HT1080 (cell line): ENCODE results near the gene PIK3AP1. TPM values are rescaled to one million over a fixed set of nuclear protein-coding genes. Genes with fewer than 3 reads are reported as not detected.

Source experiments
- DNase-seq: peaks from one replicate; pipeline ENCODE4 v3.0.0-alpha.2; 2015; ENCODE audit warnings: low read depth
- total RNA-seq: library from RNA; depleted of rRNA; stranded (reverse); fragments of >200 nt; shearing (Covaris generic); gene quantifications from 2 replicates; pipeline ENCODE4 v1.2.3, GENCODE V29; 2014

Gene PIK3AP1
- total RNA-seq, 1 experiment from 2014 or later = 3.0 TPM

GRCh38 chr10:96673318-96674099 lies 46.8 kb downstream of the PIK3AP1 start:
- peak; percentile 17 for DNase-seq

DNA sequence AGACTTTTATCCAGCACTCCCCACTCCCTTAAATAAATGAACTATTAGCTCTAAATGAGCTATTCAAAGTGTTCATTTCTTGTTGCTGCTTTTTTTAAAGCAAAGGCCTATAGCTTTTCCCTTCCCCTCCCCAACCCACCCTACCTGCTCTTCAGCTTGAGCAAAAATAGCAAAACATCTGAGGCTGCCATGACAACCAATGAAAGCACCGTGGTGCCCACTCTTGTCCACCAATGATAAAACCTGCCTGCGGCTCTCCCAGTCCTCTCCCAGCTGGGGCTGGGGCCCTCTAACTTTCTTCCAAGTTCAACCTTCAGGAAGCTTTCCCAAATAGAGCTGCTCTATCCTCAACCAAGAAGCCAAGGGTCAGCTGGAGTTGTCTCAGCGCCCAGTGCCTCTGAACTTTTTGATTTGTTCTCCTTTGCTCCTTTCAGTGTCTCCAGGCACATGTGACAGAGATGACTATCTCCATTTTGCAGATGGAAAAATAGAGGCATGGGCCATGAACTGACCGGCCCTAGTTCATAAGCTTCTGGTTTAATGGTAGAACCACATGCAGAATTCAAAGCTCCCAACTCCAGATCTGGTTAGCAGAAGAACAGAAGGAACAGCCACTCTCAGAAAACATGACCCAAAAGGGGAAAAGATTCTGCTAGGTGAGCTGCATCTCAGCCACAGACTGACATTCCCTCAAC lies 47.7 kb downstream of the PIK3AP1 start:
- DNase-seq = no peak

- DNase-seq = no peak
Measured at GRCh38 chr10:96671211-96671890, 49.0 kb downstream of the PIK3AP1 start.

DNA sequence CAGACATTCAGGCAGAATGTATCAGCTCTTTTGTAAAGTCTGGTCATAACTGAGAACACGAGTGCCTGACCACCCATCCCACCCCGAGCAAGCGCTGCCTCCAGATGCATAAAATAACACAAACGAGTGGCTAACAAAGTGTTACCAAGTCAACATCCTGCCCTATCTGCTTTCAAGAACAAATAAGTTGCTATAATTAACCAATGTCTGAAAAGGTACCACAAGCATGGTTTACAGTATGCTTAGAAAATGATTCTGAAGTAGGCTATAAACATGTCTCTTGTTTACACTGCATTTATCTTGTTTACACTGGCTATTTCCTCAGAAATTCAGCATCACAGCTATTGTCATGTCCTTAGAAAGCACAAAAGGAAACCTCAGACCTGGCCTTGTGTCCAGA lies 49.5 kb downstream of the PIK3AP1 start:
- no peak for DNase-seq

GRCh38 chr10:96667401-96667800 lies 52.9 kb downstream of the PIK3AP1 start:
- DNase-seq = no peak

DNA sequence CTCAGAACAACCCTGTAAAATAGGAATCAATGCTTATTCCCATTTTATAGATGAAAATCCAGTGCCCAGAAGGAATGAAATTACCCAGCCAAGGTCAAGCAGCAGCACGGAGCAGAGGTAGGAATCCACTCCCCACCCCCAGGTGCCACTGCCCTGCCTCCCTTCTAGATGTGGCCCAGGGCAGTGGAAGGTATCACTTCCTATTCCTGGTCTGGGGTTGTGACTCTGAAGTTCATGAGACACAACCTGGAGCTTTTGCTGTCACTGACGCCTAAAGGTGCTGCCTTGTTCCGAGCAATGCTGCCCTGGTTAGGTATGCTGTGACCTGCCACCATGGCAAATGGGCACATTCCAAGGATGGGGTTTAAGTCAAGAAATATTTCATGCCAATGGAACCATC lies 53.6 kb downstream of the PIK3AP1 start:
- no peak for DNase-seq

DNA sequence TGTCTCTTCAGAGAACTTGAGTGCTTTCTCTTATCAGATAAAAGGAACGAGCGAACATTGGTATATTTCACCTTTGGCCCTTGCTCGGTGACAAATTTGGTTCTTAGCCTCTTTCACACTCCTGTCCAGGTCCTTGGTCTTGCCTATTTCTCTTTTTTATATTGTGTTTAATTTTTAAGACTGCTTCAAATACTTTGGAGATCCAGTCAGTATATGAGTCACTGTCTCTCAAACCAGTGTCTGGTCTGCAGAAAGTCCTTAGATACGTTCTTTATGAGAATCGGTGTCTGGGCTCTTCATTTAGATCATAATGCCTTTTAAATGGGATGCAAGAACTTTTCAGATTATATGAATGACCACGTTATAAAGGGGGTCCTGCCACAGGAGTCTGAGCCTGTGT lies 55.0 kb downstream of the PIK3AP1 start:
- peak; percentile 53 for DNase-seq

DNA sequence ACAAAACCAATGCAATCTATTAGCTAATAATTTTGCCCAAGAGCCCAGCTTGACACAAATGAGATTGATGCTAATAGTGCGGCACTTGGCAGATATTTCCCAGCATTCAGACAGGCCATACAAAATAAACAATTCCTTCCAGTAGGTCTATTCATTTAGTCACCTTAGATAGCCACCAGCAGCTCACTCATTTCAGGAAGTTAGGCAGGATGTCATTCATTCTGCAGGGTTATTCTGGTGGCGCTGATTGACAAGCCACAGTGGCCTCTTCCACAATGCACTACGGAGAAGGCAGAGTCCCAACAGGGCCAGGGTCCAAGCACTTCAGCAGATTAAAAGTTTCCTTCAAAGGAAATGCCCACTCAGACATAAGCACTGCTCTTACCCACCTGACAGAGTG lies 55.8 kb downstream of the PIK3AP1 start:
- no peak for DNase-seq

DNA sequence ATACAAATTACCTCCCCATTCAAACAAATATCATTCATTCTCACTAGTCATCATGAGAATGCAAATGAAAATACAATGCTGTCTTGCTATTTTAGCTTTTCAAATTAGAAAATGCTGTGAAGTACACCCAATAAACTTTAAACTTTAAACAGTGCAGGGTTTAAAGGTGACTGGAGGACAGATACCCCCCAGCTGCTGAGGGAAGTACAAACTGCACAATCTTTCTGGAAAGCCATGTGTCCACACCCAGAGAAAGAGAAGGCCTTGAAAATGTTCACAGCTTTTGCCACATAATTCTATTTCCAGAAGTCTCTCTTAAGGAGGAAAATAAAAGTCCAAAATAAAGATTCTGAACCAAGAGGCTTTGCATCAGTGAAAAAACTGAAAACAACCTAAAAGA lies 56.5 kb downstream of the PIK3AP1 start:
- DNase-seq = no peak

DNA sequence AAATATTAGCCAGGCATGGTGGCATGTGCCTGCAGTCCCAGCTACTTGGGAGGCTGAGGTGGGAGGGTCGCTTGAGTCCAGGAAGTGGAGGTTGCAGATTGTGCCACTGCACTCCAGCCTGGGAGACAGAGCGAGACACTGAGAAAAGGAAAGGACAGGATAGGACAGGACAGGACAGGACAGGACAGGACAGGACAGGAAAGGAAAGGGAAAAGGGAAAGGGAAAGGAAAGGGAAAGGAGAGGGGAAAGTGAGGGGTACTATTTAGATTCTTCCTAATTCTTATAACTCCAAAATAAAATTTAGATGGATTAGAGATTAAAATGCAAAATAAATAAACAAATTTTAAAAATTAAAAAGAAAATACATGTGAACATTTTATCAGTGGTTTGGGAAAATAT lies 58.7 kb downstream of the PIK3AP1 start:
- no peak for DNase-seq

DNA sequence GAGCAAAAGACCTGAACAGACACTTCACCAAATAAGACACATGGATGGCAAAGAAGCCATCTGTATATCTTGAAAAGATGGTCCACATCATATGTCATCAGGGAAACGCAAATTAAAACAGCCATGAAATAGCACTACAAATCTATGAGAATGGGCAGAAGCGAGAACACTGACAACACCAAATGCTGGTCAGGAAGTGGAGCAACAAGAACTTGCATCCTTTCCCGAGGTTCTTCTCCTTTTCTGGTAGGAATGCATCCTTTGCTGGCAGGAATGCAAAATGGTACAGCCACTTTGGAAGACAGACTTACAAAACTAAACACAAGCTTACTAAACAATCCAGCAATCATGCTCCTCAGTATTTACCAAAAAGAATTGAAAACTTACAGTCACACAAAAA lies 60.0 kb downstream of the PIK3AP1 start:
- DNase-seq = no peak

GRCh38 chr10:96658844-96659243 lies 61.5 kb downstream of the PIK3AP1 start:
- DNase-seq = no peak

GRCh38 chr10:96657385-96657784 lies 62.9 kb downstream of the PIK3AP1 start:
- no peak for DNase-seq

GRCh38 chr10:96656839-96657238 lies 63.5 kb downstream of the PIK3AP1 start:
- DNase-seq = no peak

DNA sequence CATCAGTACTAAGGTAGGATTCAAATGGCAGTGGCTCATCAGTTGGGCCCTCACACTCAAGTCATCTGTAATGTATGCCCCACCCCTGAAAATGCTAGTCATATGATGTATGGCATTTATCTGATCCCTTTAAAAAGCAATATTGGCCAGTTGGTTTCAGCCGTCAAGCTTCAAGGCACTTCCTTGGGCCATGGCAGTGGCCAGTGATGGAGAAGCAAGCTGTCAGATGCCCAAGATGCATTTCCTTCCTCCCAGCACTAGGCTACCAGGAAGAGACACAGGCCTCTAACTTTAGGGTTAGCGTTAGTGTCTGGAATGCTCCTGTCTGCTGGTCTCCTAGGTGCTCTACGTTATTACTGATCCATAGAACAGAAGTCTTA lies 64.1 kb downstream of the PIK3AP1 start:
- no peak for DNase-seq

GRCh38 chr10:96655461-96656197 lies 64.7 kb downstream of the PIK3AP1 start:
- DNase-seq = no peak

DNA sequence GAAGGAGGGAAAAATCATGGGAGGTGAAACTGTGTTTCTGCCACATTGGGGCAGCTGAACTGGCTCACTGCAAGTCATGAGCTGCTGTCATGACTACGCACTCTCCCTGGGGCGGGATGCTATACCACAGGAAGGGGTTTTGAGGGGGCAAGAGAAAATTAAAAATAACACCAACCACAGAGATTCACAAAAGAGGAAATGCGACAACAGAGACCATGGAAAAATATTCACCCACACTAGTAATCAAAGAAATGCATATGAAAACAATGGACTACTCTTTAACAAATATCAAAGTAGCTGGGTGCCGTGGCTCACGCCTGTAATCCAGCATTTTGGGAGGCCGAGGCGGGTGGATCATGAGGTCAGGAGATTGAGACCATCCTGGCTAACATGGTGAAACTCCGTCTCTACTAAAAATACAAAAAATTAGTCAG lies 68.3 kb downstream of the PIK3AP1 start:
- no peak for DNase-seq

- no peak for DNase-seq
Measured at GRCh38 chr10:96650958-96651357, 69.4 kb downstream of the PIK3AP1 start.

GRCh38 chr10:96648297-96648696 lies 72.0 kb downstream of the PIK3AP1 start:
- no peak for DNase-seq

GRCh38 chr10:96647466-96647865 lies 72.8 kb downstream of the PIK3AP1 start:
- no peak for DNase-seq

DNA sequence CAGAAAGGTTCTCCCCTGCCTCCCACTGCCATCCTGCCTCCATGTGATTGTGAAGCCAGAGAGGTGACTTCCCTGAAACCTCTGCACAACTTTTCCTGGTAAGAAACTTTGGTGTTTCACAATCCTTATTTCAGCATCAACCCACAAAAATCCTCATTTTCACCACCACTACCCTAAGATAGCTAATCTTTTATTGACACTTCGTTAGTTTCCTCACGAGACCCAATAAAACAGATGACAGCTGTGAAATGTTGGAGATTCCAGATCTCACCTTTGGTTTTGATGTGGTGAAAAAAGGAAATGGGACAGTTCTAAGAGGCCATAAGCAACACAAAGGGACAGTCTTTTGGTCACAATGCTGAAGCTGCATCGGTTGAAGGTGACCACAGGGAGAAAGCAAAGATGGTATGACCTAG lies 73.6 kb downstream of the PIK3AP1 start:
- DNase-seq = no peak

GRCh38 chr10:96646301-96646700 lies 74.0 kb downstream of the PIK3AP1 start:
- no peak for DNase-seq
